ENCODE data around the gene ARL16. TPM values are rescaled to one million over a fixed set of nuclear protein-coding genes. Genes with fewer than 3 reads are reported as not detected.

The ARL16 gene
- total RNA-seq, 1 experiment from 2014 or later, result 52.7 TPM

GRCh38 chr17:81691608-81692007 is 8.0 kb upstream of the ARL16 start:
- H3K27me3 ChIP-seq (ENCODE audit: control insufficient read depth, insufficient read depth, low read length), result no peaks in the 10 kb centered on the region
- DNase-seq (ENCODE audit: low read depth, low spot score) (no peak), ATAC-seq (no peak)
- ChIA-PET POLR2A (no interaction called here), CTCF (no interaction called here)
- no peak overlapping the region for H3K27ac ChIP-seq (ENCODE audit: low read length)
- in situ Hi-C loops (cut with HindIII; ENCODE audit: low pct_unique_long_range_greater_than_20kb, low sequenced_read_pairs) (no loop called here), intact Hi-C loops (cut with micrococcal nuclease; ENCODE audit: unreplicated experiment) (no loop called here)
- H3K9me3 ChIP-seq (ENCODE audit: control insufficient read depth, insufficient read depth, low read depth, low read length), result no peaks in the 10 kb centered on the region
- no TSS peak for BruUV-seq (replicated peaks)
- H3K4me1 ChIP-seq (ENCODE audit: control insufficient read depth, insufficient read depth, low read length), result no peaks in the 10 kb centered on the region
- H3K36me3 ChIP-seq (ENCODE audit: control insufficient read depth, insufficient read depth, low read length), result peaks cover 19% of the 10 kb centered on the region
- TF ChIP-seq CTCF (IDR thresholded peaks at IDR 0.05), result no peak
- no peak for TF ChIP-seq POLR2AphosphoS5 (IDR thresholded peaks at IDR 0.05; ENCODE audit: low read depth, low read length)
- no peak for TF ChIP-seq SIN3A (IDR thresholded peaks at IDR 0.05; ENCODE audit: borderline replicate concordance, insufficient read depth, low read depth, low read length)
- TF ChIP-seq TCF7L2 (IDR thresholded peaks at IDR 0.05; ENCODE audit: low read depth, low read length), result no peak
- H3K4me3 ChIP-seq (ENCODE audit: low read depth in 2 of 2, low read length in 2 of 2), result no peak overlapping the region

GRCh38 chr17:81691196-81691595 is 7.6 kb upstream of the ARL16 start:
- TF ChIP-seq SIN3A (IDR thresholded peaks at IDR 0.05; ENCODE audit: borderline replicate concordance, insufficient read depth, low read depth, low read length), result no peak
- TF ChIP-seq TCF7L2 (IDR thresholded peaks at IDR 0.05; ENCODE audit: low read depth, low read length), result no peak
- TF ChIP-seq REST (IDR thresholded peaks at IDR 0.05; ENCODE audit: insufficient read depth in 1 of 2, low read depth in 2 of 2, low read length in 1 of 2), result no peak
- no peak for TF ChIP-seq POLR2AphosphoS5 (IDR thresholded peaks at IDR 0.05; ENCODE audit: low read depth, low read length)
- ATAC-seq (no peak), DNase-seq (ENCODE audit: low read depth, low spot score) (no peak)
- in situ Hi-C loops (cut with HindIII; ENCODE audit: low pct_unique_long_range_greater_than_20kb, low sequenced_read_pairs) (no loop called here), intact Hi-C loops (cut with micrococcal nuclease; ENCODE audit: unreplicated experiment) (no loop called here)
- BruUV-seq (replicated peaks), result no TSS peak
- ChIA-PET POLR2A (interaction anchor here (0.6 kb wide), 2 partner anchors 16 to 179 kb away, joined by 3 read pairs; no protein-coding TSS in a partner anchor), CTCF (no interaction called here)
- Histone ChIP-seq H3K4me3 (ENCODE audit: low read depth in 2 of 2, low read length in 2 of 2) (no peak overlapping the region), H3K27ac (ENCODE audit: low read length) (no peak overlapping the region), H3K4me1 (ENCODE audit: control insufficient read depth, insufficient read depth, low read length) (no peaks in the 10 kb centered on the region), H3K36me3 (ENCODE audit: control insufficient read depth, insufficient read depth, low read length) (peaks cover 19% of the 10 kb centered on the region), H3K27me3 (ENCODE audit: control insufficient read depth, insufficient read depth, low read length) (no peaks in the 10 kb centered on the region), H3K9me3 (ENCODE audit: control insufficient read depth, insufficient read depth, low read depth, low read length) (no peaks in the 10 kb centered on the region)

GRCh38 chr17:81690549-81690948 is 7.0 kb upstream of the ARL16 start:
- Histone ChIP-seq H3K27ac (ENCODE audit: low read length) (no peak overlapping the region), H3K4me3 (ENCODE audit: low read depth in 2 of 2, low read length in 2 of 2) (no peak overlapping the region), H3K27me3 (ENCODE audit: control insufficient read depth, insufficient read depth, low read length) (no peaks in the 10 kb centered on the region), H3K4me1 (ENCODE audit: control insufficient read depth, insufficient read depth, low read length) (peaks cover 2% of the 10 kb centered on the region), H3K36me3 (ENCODE audit: control insufficient read depth, insufficient read depth, low read length) (peaks cover 18% of the 10 kb centered on the region), H3K9me3 (ENCODE audit: control insufficient read depth, insufficient read depth, low read depth, low read length) (no peaks in the 10 kb centered on the region)
- in situ Hi-C loops (cut with HindIII; ENCODE audit: low pct_unique_long_range_greater_than_20kb, low sequenced_read_pairs) (no loop called here), intact Hi-C loops (cut with micrococcal nuclease; ENCODE audit: unreplicated experiment) (no loop called here)
- DNase-seq (ENCODE audit: low read depth, low spot score) (no peak), ATAC-seq (0 out of 2 replicates have a peak, but pooled peaks have one; percentile 3)
- BruUV-seq (replicated peaks), result no TSS peak
- TF ChIP-seq CTCF (IDR thresholded peaks at IDR 0.05) (no peak), POLR2AphosphoS5 (IDR thresholded peaks at IDR 0.05; ENCODE audit: low read depth, low read length) (no peak), REST (IDR thresholded peaks at IDR 0.05; ENCODE audit: insufficient read depth in 1 of 2, low read depth in 2 of 2, low read length in 1 of 2) (no peak), SIN3A (IDR thresholded peaks at IDR 0.05; ENCODE audit: borderline replicate concordance, insufficient read depth, low read depth, low read length) (no peak), TCF7L2 (IDR thresholded peaks at IDR 0.05; ENCODE audit: low read depth, low read length) (no peak)
- CTCF ChIA-PET, result no interaction called here
- POLR2A ChIA-PET, result interaction anchor here (0.6 kb wide), 2 partner anchors 16 to 178 kb away, joined by 3 read pairs; no protein-coding TSS in a partner anchor
